K562 (cell line): ENCODE results near the gene KIF3B. TPM values are rescaled to one million over a fixed set of nuclear protein-coding genes. Genes with fewer than 3 reads are reported as not detected.

ENCODE experiments used
- AFF4 ChIP-seq: sonication (generic); formaldehyde crosslinking; IDR thresholded peaks from 2 replicates; pipeline ENCODE4 v1.8.0; 2023; ENCODE audit warnings: mild to moderate bottlenecking, missing genetic modification reagents
- CBX2 ChIP-seq: fragments of 200-600 bp; sonication (generic); IDR thresholded peaks from one replicate; pipeline ENCODE4 v1.6.1; 2012; ENCODE audit warnings: mild to moderate bottlenecking, low read length, inconsistent platforms; ENCODE audit not compliant: insufficient read depth, poor library complexity, severe bottlenecking
- ELK3 ChIP-seq: fragments of 450-650 bp; formaldehyde crosslinking; IDR thresholded peaks from 2 replicates; pipeline ENCODE4 v1.4.0; 2020; ENCODE audit warnings: mild to moderate bottlenecking
- ETV1 ChIP-seq: fragments of 450-650 bp; conservative IDR thresholded peaks from 2 replicates; pipeline ENCODE4 v1.6.1; 2016; ENCODE audit warnings: missing genetic modification characterization, control low read depth, low read depth, missing compliant biosample characterization
- GABPA ChIP-seq: fragments of 200-800 bp; sonication (Bioruptor generic); conservative IDR thresholded peaks from 2 replicates; pipeline ENCODE4 v1.6.1; 2016; ENCODE audit warnings: low read depth, missing genetic modification characterization, missing compliant biosample characterization
- PHF20 ChIP-seq: fragments of 450-650 bp; IDR thresholded peaks from 2 replicates; pipeline ENCODE4 v1.6.1; 2018; ENCODE audit not compliant: partially characterized antibody
- SRF ChIP-seq, 2 experiments: fragments of 250-450, 450-650 bp in 1 of 2; sonication (Bioruptor Pico) in 1 of 2; sonication (generic) in 1 of 2; formaldehyde crosslinking; IDR thresholded peaks; 2 replicates each; pipeline versions ENCODE4 v1.5.0 to v1.5.1; 2020 to 2022; ENCODE audit warnings: mild to moderate bottlenecking in 1 of 2, missing genetic modification reagents in 1 of 2
- SRSF7 ChIP-seq: fragments of 200-400 bp; formaldehyde crosslinking; optimal IDR thresholded peaks from 2 replicates; pipeline ENCODE3; 2017; ENCODE audit warnings: mild to moderate bottlenecking, low read depth, low read length
- ZBED1 ChIP-seq: IDR thresholded peaks from 2 replicates; pipeline ENCODE4 v1.6.1; 2014
- ZNF143 ChIP-seq: sonication (generic); formaldehyde crosslinking; IDR thresholded peaks from 2 replicates; pipeline ENCODE4 v1.9.0; 2022; ENCODE audit warnings: mild to moderate bottlenecking, missing genetic modification reagents
- ZNF512 ChIP-seq: IDR thresholded peaks from 2 replicates; pipeline ENCODE4 v1.6.1; 2016; ENCODE audit warnings: missing genetic modification characterization, missing compliant biosample characterization
- polyA plus RNA-seq, 8 experiments: library from polyadenylated mRNA; depleted of rRNA in 4 of 8; stranded (reverse) in 5 of 8; unstranded in 3 of 8; fragments of >200 nt; fragmentation: Nextera tagmentation in 2 of 8; fragmentation: Illumina TruSeq in 1 of 8; extraction: Ambion mirVana in 2 of 8; extraction: Trizol in 1 of 8; gene quantifications; 2 replicates each; pipeline versions ENCODE4 v1.2.1 to v1.2.3, GENCODE V29; 2011 to 2014; ENCODE audit warnings: inconsistent platforms in 1 of 8, missing spikeins in 1 of 8
- total RNA-seq, 7 experiments: library from RNA; depleted of rRNA in 6 of 7; stranded (reverse); fragments of >200 nt in 6 of 7; fragmentation: Illumina TruSeq in 2 of 7; extraction: Trizol in 2 of 7; gene quantifications; 2 replicates each; pipeline versions ENCODE4 v1.2.1 to v1.2.3, GENCODE V29; 2011 to 2021; ENCODE audit warnings: low replicate concordance in 1 of 7
- TF ChIP-seq, protein P1 (sequence below): fragments of 450-650 bp; IDR thresholded peaks from one replicate; pipeline ENCODE4 v1.6.1; 2018; ENCODE audit warnings: mild to moderate bottlenecking, moderate library complexity; ENCODE audit not compliant: partially characterized antibody
- TF ChIP-seq, protein P2 (sequence below): sonication (generic); formaldehyde crosslinking; IDR thresholded peaks from 2 replicates; pipeline ENCODE4 v1.8.0; 2023; ENCODE audit warnings: missing genetic modification reagents, mild to moderate bottlenecking, borderline replicate concordance

KIF3B gene
- total and polyA plus RNA-seq, 9 of the 15 experiments (the other 6 are each of a cell fraction or from before 2014, with no cell fraction given), result 2.9 to 12.3 (median 8.6) TPM

DNA sequence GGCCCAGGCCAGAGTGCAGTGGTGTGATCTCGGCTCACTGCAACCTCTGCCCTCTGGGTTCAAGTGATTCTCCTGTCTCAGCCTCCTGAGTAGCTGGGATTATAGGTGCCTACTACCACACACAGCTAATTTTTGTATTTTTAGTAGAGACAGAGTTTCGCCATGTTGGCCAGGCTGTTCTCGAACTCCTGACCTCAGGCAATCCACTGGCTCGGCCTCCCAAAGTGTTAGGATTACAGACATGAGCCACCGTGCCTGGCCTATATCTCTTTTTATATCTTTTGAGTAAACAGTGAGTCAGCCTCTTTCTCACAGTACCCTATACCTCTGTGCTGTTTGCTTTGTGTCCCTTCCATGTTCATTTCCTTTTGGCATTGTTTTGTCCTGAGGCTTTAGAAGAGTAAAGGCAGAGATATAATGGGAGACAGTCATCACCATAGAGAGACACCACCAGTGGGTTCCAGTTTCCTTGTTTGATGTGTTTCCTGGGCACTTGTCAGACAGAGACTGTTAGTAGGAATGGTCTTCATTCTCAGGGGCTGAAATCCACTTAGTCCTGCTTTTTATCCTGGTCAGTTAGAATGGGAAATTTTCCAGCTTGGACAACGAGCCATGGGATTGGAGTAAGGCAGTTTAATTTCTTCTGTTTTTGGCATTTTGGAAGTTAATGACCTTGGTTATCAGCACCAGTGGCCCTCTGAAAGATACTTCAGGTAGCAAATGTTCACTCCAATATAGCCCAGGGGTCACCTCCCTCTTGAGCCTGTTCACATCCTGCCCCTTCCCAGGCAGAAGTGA, 48.5 kb downstream of the KIF3B start (continued):
- TF ChIP-seq ELK3 (CRISPR knock-in tag) (no peak), ETV1 (tag) (no peak), CBX2 (no peak), ZNF512 (tag) (no peak), ZNF143 (no peak), GABPA (tag) (no peak), ZBED1 (no peak), PHF20 (no peak), SRF (CRISPR knock-in tag; IDR thresholded peaks at IDR 0.05) (no peak), AFF4 (no peak), SRSF7 (no peak)
- TF ChIP-seq, protein P1, sequence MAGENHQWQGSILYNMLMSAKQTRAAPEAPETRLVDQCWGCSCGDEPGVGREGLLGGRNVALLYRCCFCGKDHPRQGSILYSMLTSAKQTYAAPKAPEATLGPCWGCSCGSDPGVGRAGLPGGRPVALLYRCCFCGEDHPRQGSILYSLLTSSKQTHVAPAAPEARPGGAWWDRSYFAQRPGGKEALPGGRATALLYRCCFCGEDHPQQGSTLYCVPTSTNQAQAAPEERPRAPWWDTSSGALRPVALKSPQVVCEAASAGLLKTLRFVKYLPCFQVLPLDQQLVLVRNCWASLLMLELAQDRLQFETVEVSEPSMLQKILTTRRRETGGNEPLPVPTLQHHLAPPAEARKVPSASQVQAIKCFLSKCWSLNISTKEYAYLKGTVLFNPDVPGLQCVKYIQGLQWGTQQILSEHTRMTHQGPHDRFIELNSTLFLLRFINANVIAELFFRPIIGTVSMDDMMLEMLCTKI, result no peak
- TF ChIP-seq, protein P2, sequence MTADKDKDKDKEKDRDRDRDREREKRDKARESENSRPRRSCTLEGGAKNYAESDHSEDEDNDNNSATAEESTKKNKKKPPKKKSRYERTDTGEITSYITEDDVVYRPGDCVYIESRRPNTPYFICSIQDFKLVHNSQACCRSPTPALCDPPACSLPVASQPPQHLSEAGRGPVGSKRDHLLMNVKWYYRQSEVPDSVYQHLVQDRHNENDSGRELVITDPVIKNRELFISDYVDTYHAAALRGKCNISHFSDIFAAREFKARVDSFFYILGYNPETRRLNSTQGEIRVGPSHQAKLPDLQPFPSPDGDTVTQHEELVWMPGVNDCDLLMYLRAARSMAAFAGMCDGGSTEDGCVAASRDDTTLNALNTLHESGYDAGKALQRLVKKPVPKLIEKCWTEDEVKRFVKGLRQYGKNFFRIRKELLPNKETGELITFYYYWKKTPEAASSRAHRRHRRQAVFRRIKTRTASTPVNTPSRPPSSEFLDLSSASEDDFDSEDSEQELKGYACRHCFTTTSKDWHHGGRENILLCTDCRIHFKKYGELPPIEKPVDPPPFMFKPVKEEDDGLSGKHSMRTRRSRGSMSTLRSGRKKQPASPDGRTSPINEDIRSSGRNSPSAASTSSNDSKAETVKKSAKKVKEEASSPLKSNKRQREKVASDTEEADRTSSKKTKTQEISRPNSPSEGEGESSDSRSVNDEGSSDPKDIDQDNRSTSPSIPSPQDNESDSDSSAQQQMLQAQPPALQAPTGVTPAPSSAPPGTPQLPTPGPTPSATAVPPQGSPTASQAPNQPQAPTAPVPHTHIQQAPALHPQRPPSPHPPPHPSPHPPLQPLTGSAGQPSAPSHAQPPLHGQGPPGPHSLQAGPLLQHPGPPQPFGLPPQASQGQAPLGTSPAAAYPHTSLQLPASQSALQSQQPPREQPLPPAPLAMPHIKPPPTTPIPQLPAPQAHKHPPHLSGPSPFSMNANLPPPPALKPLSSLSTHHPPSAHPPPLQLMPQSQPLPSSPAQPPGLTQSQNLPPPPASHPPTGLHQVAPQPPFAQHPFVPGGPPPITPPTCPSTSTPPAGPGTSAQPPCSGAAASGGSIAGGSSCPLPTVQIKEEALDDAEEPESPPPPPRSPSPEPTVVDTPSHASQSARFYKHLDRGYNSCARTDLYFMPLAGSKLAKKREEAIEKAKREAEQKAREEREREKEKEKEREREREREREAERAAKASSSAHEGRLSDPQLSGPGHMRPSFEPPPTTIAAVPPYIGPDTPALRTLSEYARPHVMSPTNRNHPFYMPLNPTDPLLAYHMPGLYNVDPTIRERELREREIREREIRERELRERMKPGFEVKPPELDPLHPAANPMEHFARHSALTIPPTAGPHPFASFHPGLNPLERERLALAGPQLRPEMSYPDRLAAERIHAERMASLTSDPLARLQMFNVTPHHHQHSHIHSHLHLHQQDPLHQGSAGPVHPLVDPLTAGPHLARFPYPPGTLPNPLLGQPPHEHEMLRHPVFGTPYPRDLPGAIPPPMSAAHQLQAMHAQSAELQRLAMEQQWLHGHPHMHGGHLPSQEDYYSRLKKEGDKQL, result no peak
